NCI-H2196 treated with DMSO at 0.1 percent for 48 hours (cell line): ENCODE measurements around the gene TMEM231.
"Not testable (repeated sequence)": the region's sequence is repeated elsewhere in the genome, so short reads cannot be mapped to it uniquely, and the experiment has no call there.

Source experiments
- DNase-seq: peaks from one replicate; lab custom pipeline; 2025; ENCODE audit not compliant: unreplicated experiment; lab: John Stamatoyannopoulos, UW

The TMEM231 gene, protein sequence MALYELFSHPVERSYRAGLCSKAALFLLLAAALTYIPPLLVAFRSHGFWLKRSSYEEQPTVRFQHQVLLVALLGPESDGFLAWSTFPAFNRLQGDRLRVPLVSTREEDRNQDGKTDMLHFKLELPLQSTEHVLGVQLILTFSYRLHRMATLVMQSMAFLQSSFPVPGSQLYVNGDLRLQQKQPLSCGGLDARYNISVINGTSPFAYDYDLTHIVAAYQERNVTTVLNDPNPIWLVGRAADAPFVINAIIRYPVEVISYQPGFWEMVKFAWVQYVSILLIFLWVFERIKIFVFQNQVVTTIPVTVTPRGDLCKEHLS

GRCh38 chr16:75555707-75556430 is at the start of gene TMEM231:
TMEM231 (minus strand) TSS chr16:75556252; CDS start chr16:75556209, 43 bp downstream.
- peak; percentile 60 for DNase-seq

GRCh38 chr16:75603241-75603640 is 47.2 kb upstream of the TMEM231 start:
- no peak for DNase-seq

DNA sequence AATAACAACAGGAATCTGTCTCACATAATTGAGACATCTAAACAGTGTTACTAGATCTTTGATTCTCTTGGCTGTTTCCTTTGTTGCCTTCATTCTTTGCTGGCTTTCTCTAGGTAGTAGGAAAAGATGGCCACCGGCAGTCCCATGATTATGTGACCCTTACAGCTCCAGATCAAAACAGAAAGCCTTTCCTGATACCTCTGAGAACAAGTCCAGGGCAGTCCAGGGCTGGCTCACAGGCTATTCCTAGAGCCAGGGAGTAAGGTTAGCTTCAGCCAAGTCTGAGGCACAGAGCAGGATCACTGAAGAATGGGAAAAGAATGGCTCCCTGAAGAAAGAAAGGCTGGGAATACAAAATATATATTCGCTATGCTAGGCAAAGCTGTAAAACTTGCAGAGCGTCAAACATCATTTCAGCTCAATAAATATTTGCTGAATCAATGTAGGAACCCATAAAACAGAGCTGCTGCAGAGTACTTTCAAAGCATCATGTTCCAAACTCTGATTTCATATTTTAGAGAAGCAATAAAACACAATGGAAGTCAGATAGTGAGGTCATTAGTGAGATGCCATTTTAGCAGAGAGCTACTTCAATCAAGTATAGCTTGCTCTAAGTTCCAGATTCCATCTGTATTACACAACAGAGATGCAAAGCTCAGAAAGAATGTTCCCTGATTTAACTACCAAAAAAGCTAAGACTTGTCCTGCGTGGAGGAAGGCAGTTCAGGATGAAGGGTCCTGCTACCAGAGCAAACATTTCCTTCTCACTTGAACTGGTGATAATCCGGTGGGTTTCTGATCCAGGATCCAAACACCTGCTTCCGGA is 43.6 kb upstream of the TMEM231 start:
- DNase-seq: no peak

DNA sequence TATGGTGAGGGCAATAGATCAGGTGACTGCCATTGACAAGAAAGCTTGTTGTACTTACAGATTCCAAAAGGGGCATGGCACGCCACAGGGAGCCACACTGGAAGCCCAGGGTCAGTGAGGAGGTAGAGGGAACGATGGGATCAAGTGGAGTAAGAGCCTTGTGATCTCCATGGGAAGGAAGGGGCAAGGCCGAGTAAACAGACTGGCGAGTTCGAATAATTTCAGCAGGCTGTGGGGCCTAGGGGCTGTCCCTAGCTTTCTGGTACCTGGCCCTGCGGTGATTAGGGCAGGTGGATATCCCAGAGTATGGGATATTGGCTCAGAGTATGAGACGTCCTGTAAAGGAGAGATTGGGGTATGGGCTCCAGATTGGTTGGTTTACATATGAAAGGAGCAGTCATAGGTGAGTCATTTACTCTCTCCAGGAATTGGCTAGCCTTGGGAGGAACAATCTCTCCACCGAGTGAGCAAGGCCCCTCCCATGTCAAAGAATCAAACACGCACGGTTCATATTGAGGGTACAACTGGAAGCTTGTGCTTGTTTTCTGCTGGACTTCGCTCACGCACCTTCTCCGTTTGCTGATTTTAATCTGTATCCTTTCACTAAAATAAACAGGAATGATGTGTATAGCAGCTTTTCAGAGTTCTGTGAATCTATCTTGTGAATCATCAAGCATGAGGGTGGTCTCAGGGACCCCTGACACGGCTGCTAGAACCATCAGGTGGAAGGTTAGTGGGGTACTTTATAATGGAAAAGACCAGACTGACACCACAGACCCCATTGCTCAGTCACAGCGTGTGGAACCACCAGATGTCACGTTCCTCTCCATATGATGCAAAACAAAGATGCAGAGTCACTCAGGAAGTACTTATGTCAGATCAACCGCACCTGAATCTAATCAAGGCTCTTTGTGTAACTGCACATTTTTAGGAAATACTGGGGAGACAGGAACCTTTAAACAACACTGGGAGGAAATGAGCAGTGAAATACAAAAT is 38.1 kb upstream of the TMEM231 start:
- no peak for DNase-seq

GRCh38 chr16:75593308-75593707 is 37.3 kb upstream of the TMEM231 start:
- DNase-seq: no peak

DNA sequence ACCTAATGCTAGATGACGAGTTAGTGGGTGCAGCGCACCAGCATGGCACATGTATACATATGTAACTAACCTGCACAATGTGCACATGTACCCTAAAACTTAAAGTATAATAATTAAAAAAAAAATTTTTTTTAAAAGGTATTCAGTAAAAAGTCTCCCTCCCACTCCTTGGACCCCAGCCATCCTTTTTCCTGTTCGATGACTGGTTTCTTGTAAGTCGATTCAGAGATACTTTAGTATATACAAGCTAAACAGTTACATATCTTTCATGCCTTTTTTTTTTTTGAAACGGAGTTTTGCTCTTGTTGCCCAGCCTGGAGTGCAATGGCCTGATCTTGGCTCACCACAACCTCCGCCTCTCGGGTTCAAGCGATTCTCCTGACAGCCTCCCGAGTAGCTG is 35.9 kb upstream of the TMEM231 start:
- not testable (repeated sequence) for DNase-seq

DNA sequence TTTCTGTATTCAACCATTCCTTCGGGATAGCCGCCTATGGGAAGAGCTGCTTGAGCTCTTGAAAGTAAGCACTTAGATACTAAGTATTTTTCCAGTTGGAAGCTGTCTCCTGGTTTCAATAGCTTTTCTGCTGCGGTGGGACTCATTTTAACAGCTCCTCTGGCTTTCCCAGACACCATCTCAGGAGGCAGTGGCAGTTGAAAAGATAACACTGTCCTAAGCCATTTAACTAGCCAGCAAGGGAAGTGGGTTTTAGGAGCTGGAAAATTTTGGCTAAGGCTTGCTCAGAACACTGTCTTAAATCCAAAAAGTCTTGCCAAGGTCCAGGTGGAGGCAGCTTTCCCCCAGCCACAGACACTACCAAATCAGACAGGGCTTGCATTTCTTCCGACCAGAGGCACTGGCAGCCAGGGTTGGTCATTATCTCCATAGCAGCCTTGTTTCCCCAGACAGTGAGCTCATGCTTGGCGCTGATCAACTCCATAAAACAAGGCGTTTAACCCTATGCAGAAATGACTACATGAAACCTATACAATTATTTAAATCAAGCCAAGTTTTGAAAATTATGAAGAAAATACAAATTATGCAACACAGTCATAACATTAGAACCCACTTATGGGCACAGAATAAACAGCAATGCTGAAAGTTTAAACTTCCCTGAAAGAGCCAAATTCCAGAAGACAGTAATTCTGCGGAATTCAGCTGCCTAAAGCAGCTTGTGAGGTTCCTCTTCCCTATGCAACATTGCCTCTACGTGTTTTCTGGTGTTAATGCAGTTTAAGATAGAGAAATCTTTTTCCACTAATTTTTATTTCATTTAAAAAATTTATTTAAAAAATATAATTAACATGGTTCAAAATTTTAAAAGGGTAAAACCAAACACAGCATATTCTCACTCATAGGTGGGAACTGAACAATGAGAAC is 35.1 kb upstream of the TMEM231 start:
- DNase-seq: no peak

DNA sequence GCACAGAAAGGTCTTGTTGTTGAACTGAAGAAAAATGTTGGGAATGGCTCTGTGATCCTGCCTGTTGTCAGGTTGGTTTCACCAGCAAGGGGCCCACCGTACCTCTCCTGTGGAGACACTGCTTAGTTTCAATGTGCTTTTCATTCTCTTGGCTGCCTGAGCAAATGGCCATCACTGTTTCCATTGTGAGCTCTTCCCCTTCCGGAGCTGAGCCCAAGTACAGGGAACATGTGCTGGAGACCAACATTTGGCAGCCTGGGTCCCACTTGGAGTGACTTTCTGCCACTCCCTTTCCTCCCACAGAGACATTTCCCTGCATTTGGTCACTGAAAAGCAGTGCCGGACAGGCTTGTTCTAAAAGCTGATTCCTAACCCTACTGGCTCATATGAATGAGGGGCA is 33.3 kb upstream of the TMEM231 start:
- no peak for DNase-seq

DNA sequence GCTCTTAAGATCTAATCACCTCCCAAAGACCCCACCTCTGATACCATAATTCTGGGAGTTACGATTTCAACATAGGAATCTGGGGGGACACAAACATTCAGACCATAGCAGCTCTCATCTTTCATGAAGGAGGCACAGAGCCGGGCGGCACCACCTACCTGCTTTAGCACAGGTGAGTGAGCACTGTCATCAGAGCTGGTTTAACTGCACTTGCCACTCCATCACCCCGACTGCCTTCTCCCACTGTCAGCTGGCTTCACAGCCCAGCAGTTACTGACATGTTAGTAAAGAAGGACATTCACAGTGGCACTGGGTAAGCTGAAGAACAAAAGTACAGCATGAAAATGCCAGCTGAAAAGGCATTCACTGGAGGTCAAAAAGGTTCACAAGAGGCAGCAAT is 32.7 kb upstream of the TMEM231 start:
- DNase-seq: no peak

DNA sequence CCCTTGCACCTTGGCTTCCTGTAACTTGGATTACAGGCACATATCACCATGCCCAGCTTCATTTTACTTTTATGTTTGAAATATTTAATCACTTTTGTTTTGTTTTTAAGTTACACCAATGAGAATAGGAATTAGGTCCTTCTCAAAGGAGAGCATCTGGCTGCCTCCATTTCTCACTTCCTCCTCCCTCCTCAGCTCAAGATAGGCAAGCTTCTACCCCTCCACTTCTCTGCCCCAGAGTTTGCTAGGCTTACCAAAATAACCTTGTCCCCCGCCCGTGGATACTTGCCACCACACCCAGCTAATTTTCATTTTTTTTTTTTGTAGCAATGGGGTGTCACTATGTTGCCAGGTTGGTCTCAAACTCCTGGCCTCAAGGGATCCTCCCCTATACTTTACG is 28.1 kb upstream of the TMEM231 start:
- no peak for DNase-seq

- DNase-seq: no peak
These were observed 23.3 kb upstream of the TMEM231 start for GRCh38 chr16:75579281-75579834.

GRCh38 chr16:75578725-75579124 is 22.7 kb upstream of the TMEM231 start:
- no peak for DNase-seq

- no peak for DNase-seq
These were observed 22.2 kb upstream of the TMEM231 start for GRCh38 chr16:75578212-75578611.

- DNase-seq: no peak
These were observed 20.3 kb upstream of the TMEM231 start for GRCh38 chr16:75576384-75576811.

- DNase-seq: no peak
These were observed 19.9 kb upstream of the TMEM231 start for GRCh38 chr16:75575958-75576357.

- no peak for DNase-seq
These were observed 17.9 kb upstream of the TMEM231 start for GRCh38 chr16:75573955-75574354.

DNA sequence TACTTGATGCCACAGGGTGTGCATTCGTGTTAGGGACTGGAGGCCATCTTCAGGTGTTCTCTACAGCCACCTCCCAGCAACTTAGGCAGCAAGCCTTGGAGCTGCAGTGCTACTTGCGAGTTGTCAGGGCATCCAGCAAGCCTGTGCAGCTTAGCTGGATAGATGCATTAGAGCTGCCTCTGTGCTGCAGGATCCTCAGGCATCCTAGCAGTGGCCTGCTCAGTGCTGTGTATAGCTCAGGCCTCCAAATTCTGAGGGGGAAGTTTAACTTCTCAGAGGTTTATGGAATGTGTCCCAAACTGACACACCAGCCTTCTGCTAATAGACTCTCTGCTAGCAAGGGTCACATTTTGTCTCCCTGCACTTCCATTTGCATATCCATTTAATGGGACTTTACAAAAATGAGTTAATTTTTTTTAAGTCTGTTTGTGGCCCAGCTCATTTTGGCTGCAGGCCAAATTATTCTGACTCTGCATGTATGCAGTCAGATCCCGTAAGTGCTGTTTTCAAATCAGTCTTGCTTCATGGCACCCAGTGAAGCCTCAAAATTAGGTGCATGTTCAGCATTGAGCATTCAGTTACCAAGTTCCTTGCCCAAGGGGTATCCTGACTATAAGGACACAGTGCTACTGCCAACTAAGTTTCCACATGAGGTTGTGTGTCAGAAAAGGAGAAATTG is 17.0 kb upstream of the TMEM231 start:
- DNase-seq: no peak

DNA sequence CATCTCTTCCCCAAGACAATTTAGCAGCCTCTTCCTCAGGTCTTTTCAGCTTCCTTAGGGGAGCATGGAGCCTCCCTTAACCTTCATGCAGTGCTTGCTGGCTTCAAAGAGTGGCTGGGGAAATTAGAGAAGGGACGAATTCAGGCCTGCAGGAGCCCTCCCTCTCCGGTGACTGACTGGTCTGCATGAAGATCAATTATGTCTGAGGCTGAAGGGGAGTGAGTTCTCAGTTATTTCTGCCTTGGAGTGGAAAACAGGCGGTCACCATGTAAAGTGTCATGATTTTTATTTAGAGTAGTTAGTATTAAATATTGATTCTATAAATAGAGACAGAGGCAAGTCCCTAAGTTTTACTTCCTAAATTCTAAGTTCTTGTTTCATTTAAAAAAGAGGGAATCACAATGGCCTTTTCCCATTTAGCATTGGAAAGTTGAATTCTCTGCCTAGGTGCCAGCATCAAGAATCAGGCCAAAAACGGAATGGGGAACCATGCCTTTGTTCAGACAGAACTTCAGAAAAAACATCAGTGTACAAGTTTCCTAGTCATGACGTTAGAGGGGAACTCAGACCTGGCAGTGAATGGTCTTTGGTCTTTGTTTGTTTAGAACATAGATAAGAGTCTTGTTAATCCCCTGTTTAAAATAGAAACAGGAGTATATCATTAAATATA is 14.5 kb upstream of the TMEM231 start:
- DNase-seq: no peak
